HT-29 (cell line): ENCODE measurements around the gene ERI3. TPM values are rescaled to one million over a fixed set of nuclear protein-coding genes. Genes with fewer than 3 reads are reported as not detected.

Experiments used
- DNase-seq: peaks from one replicate; pipeline ENCODE4 v3.0.0-alpha.2; 2015; ENCODE audit warnings: low spot score
- total RNA-seq: library from RNA; depleted of rRNA; stranded (reverse); fragments of >200 nt; shearing (Covaris generic); gene quantifications from 2 replicates; pipeline ENCODE4 v1.2.3, GENCODE V29; 2014

Gene ERI3
- total RNA-seq, 1 experiment from 2014 or later: 74.3 TPM

DNA sequence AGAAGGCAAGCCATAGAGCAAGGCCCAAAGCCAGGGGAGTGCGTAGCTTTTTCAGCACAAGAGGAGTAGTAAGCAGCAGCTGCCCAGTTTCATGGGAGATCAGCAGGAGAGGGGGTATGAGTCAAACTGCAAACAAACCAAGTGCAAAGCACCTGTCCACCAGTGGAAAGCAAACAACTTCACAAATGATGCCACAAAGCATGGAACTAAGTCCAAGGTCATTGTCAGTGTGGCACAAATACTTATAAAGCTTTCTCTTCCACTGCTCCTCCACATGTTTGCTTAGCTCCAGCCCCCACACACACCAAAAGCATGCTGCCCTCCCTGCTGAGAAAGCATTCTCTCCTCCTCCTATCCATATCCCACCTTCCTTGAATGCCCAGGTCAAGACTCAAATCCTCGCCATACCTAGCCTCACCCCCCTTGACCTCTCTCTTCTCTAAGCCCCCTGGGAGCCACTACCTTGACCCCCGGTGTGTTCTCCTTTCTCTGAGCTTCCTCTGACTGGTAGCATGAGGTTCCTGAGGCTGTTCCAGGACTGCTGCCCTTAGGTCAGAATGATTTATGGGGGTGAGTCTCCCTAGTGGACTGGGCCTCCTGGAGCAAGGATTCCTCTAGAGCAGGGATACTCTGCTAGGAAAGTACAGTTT, 71.4 kb downstream of the ERI3 start:
- DNase-seq: peak; percentile 24

DNA sequence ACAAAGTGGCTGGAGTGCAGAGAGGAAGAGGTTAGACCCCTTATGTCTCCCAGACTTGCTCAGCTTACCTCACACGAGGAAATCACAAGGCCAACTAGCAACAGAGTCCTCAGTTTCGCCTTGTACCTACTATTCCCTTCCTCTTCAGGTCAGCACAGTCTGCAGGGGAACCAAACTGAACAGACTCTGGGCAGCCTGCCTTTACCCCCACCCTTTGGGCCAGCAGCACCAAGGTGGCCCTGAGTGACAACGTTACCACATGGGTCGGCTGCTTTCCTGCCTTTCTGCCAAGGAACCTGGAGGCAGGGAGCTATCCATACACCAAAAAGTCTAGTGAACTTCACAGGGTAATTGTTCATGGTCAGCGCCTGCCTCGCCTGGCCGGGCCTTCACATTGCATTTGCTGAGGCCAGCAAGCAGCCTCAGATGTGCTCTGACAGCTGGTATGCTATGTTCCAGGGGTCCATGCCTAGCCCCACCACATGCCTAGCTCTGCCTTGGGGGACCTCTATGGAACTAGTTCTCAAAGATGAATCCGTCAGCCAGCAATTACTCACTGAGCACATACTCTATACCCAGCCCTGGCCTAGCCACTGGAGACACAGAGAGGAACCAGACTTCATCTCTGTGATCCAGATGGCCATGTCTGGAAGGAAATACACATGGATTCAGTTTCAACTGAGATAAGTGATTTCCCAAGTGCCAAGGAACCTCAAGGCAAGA, 72.2 kb downstream of the ERI3 start:
- DNase-seq: no peak

DNA sequence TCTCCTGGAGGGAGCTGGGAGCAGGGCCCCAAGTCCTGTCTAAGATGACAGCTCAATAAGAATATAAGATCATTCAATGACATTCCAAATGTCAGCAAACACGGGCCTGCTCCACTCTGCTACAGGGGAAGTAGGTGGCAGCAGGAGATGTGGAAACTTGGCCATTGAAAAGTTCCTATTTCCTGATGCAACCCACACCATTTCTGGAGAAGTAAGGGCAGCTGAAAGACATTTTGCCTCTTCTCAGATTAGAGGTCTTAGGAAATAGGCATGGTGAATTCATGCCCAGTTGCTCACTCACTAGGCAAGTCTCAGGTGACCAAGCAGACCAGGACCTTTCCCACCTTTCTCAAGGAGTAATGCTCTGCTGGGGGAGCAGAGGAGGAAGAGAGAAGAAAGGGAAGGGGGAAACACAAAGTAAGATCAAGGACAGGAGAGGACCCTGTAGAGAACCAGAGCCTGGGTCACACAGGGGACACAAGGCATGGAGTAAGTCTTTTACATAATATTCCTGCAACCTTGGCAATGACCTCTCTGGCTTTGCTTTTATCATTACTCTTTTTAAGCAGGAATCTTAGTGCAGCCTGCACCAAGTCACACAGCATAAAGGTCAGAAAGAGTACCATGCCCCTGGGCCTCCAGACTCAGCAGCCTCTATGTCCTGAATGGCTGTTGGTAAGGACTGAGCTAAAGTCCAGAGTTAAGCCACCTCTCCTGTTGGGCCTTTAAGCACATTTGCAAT, 72.9 kb downstream of the ERI3 start:
- DNase-seq: no peak

DNA sequence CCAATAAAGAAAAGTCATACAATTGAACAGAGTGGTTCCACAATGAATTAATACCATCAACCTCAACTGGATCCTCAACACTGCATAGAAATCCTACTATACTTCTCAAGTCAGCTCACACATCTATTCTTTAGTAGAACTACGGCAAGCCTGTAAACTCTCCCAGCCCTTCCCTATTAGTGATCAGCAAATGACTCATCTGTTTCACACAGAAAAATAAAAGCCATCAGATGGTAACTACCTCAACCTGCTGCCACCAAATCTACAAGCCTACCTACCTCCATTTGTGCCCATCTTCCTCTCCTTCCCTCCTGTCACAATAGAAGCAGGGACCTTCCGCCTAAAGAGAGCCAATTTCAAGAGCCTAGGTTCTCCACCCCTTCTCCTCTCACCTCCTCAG, 78.2 kb downstream of the ERI3 start:
- no peak for DNase-seq

DNA sequence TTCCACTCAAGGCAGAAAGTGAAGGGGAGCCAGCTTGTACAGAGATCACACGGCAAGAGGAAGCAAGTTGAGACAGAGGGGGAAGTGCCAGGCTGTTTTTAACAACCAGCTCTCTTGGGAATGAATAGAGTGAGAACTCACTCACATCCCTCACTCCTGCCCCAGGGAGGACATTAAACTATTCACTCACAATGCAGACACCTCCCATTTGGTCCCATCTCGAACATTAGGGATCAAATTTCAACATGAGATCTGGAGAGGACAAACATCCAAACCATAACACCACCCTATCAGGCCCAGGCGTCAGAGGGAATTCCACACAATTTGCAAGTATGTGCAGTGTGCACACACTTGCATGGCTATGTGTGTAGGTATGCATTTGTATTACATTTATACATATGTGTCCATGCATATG, 79.1 kb downstream of the ERI3 start:
- DNase-seq: no peak

DNA sequence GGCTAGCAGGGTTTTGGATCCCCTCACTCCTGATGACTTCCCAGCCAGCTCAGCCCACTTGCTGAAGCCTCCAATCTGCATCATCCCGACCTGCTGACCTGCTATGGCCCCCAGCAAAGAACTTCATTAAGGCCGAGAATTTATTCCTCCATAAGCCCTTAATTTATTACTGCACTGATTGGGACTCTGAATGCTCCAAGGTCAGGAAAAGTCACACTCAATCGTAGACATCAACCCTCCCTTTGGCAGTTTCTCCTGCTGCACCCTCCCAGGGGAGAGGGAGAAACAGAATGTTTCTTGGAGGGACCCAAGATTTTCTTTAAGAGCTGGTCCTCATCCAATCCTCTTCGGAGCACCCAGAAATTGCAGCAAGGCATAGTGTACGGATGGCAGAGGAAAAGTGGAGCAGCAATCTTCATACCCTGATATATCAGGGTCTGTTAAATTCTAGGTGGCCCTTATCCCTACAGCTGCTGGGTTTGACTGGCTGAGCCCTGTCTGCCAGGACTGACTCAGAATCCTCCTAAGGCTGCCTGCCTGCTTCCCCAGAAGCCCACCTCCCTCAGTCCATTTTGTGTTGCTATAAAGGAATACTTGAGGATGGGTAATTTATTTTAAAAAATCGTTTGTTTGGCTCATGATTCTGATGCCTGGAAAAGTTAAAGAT, 79.6 kb downstream of the ERI3 start:
- DNase-seq: no peak

DNA sequence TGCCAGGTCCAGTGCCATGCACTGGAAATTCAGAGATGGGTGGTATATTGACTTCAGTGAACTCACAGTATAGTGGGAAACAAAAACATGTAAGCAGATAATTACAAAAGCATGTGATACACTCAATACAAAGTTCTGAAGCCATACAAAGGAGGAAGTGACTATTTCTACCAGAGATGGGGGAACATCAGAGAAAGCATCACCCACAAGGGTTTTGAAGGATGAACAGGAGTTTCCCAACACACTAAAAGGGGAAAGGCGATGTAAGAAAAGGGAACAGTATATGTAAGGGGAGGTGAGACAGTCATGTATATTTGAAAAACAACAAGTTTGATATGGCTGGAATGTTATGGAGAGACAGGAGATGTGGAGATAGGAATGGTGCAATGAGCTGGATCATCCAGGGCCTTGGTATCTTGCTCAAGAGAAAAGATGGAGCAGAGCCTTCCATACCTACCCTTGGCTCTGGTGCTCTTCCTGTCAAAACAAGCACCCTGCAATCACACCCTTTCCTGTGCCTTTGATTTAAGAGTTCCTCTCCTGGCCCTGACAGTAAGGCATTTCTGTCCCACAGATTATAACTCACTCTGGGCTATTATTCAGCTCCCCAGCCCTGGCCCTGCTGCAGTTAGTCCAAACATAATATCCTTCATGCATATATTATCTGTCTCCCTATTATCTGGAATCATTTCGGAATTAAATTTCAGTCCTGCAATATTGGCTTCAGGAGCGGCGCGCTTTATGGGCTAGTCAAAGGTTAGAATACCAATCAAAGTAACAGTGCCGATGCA, 81.3 kb downstream of the ERI3 start:
- DNase-seq: no peak

DNA sequence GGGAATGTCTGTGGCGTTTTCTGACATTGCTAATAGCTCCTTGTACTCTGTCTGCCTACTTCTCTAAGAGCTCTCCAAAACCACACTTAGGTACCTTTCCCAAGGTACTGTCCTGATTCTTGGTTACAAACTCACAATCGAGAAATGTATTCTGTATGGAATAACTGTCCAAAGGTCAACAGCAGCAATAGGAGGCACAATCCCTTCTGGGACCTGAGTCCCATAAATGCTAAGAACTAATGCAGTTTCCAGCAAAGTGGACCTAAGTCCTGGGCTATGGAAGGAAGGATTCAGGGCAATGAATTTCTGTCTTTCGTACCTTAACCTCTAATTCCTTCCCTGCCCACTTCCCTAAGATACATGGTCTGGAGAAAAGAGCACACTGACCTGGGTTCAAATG, 82.1 kb downstream of the ERI3 start:
- no peak for DNase-seq

DNA sequence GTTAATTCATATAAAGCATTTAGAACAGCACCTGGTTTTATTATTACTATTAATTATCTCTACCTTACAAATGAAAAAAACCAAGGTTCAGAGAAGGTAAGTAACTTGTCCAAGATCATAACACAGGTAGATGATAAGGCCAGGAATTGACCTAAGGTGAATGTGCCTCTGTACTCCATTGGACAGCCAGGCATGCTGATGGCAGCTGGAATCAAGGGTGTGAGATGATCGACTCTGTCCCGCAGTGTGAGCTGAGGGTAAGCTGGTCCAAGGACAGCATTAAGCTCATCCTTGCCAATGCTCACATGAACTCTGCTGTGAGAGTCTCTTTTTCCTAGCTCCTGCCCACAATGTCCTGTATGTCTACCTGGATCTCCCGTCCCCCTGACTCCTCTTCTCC, 83.4 kb downstream of the ERI3 start:
- no peak for DNase-seq

DNA sequence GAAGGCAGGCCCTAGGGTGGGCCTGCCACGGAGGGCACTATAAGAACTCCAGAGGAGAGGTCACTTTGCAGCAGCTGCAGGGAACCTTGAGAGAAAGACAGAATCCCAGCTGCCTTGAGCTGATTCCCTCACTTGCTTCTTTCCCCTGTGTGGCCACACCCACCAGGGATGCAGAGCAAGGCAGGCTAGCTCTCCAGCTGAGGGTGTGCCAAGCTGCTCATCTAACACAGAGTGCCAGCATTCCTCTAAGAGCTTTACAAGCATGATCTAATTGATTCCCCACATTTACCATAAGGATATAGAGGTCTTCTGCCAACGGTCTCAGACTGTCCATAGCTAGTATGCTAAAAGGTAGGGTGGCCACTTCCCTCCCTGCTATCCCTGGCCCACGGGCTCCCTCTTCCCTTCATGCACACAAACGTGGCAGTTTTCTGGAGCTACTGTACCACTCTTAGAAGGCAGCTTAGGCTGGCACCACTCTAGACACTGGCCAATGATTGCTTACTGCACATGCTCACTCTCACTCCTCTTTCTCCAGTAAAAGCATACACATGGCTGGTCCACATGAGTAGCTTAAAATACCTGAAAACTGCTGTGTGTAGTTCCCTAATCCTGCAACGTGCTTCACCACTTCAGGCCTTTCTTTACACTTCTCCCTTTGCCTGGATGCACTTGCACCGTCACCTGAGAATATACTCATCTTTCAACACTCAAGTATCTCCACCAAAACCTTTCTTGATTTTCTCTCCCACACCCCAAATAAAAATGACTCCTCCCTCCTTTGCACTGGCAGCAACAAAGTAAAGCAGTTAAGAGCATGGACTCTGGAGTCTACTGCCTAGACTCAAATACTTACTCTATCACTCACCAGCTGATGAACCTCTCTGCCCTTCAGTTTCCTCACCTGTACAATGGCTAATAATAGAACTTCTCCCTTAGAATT, 84.1 kb downstream of the ERI3 start:
- no peak for DNase-seq

DNA sequence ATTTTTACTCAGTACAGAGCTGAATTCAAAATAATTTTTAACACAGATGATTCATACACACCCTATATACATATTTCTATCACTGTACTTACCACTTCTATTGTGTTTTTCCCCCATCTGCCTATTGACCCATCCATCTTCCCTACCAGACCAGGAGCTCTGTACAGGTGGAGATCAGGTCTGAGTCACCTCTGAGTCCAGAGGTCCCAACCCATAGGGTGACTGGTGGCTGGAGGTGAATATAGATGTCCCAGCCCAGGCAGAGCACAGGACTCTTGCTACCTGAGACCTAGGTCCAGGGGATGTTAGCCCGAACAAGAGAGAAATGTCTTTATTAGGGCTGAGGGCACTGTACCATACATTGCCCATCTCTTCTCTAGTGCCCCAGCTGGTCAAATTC, 87.0 kb downstream of the ERI3 start:
- no peak for DNase-seq

DNA sequence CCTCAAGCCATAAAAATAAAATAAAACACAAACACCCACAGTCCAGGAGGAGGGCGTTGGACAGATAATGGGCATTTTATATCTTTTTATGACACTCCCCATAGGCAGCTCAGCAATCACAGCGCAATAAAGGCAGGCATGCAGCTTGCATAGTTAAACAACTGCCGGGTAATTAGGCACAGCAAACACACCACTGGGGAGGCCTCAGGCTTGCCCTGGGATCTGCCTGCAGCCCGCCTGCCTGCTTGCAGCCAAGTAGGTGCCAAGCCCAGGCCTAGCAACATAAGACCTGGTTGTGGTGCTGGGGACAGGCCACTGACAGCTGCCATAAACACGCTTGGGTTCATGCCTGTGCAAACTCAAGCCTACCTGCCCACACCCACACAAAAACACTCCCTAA, 87.6 kb downstream of the ERI3 start:
- no peak for DNase-seq

DNA sequence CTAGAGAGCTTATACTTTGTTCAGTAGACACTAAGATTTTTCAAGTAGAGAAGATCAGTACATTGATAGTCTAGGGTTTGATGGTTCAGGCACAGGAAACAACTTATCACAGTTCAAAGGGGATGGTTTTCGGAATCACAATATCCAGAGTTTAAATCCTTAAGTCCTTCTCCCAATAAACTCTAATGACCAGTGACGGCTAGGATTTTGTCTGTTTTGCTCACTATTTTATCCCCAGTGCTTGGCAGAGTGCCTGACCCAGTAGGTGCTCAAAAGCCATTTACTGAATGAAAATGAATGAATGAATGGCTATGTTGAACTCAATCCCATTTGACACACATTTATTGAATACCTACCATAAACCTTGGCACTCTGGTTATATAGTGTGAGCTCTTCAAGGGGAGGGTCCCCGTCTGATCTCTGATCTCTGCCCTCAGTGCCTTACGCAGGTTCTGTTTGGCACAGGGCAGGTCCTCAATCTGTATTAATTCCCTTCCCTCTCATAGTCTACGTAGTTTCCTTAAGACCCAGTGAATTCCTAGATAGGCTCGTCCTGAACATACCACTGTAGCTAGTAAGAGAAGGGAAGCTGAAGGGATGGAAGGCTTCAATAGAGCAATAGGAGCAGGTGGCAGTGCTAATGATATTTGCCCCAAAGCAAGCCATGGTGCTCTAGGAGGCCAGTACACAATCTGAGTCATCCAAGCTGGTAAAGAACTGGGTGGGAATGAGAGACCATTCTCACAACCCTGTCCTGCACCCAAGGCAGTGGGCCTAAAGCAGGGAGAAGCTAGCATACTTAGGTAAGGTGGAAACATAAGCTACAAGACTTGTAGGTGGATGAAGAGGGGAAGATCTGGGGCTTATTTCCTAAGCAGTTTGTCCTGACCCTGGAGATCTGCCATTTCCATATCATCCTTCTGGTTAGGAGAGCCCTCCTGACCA, 88.4 kb downstream of the ERI3 start:
- no peak for DNase-seq

DNA sequence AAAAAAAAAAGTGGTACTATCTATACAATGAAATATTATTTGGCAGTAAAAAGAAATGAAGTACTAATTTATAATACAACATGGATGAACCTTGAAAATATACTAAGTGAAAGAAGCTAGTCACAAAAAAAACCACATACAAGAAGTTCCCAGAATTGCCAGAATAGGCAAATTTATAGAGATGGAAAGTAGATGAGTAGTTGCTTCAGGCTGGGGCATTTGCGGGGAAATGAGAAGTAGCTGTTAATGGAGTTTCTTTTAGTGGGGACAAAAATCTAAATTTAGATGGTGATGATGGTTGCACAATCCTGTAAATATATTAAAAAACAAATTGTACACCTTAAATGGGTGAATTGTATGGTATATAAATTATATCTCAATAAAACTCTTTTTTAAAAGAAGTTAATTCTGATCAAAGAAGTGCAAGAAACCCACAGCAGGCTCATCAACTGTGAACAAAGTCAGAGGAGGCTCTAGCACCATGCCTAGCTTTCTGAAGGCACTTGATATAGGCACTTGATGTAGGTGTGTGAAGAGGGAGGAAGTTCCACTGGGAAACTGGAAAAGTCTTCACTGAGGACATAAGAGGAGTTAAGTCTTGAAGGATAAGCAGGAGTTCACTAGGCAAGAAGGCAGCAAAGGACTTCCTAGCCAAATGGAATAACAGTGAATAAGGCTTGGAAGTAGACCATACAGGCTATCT, 89.2 kb downstream of the ERI3 start:
- no peak for DNase-seq

DNA sequence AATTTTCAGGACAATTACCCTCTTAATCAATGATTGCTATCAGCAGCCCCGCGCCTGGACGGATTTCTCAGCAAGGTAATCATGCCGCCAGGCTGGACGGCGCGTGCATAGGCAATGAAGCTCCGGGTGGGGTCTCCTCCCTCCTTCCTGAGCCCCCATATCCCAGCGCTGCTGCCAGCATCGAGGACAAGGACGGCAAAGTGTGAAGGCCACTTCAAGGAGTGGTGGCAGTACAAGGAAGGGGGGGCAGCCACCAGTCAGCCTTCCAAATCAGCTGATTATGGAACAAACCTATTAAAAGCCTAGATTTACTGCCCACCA, 90.6 kb downstream of the ERI3 start:
- no peak for DNase-seq

DNA sequence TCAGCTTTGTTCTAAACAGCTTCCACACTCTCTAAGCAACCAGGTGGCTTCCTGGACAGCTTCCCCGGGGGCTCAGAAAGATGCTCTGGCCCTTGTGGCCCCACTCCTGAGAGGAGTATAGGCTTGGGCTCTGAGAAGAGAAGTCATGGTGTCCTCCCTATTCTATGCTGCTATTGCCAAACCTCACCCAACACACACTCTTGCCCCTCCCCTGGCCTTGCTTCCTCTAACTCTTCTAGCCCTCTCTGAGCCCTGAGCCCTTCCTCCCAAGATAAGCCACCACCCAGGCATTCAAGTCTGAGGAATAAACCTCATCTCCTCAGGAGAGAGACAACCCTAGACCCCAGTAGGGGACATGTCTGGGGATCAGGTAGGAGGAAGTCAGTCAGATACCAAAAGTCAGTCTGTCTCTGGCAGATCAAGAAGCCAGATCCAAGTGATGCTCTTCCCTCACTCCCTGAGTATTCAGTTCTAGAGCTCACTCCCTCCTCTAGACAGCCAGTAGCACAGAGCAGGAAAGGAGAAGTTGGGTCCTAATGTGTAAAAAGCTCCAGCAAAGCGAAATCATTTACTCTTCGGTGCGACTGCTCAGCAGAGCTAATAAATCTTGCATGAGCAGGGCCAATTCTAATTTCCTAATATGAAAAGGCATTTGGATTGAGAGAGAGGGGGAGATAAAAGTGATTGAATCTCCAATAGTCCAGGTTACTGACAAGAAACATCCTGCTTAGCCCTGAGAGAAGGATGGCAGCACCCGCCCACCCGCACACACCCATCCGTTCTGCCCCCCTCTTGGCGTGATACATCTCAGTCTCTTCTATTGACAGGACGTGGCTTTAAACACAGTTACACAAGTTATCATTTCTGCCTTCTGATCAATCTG, 91.2 kb downstream of the ERI3 start:
- no peak for DNase-seq

DNA sequence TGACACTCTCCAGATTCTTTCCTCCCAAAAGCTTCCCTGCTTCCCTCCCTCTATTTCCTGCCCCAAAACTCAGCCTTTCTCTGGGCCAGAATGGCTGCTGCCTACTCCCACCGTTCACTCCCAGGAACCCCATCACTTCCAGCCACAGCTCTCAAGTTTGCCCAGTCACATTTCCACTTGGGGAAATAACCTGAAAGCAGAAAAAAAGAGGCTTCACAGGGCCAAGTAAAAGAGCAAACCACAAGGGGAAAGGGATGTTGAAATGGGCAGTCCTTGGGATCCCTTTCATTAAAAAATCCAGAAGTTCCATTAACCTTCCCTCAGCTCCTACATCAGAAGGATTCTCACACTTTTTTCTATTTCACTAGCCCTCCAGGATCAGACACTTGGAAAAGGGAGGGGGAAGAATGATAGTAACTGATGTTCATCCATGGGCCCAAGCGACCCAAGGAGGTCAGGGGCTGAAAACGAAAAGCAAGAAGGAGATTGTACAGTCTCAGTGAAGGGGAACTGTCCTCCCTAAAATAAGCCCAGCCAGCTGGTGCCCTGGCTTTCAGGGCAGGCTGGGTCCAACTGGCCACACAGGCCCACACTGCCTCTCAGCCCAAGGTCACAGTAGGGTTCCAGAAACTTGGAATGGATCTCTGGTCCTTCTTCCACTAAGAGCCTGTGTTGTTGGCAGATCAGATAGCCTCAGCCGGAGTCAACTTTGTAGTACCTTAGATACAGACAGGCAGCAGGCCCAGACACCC, 92.1 kb downstream of the ERI3 start:
- no peak for DNase-seq
